ENCODE results near the gene SOBP.

The SOBP gene

GRCh38 chr6:107590378-107590777 is 100.5 kb downstream of the SOBP start:
- FAIRE-seq, result no peak

- FAIRE-seq, result no peak
These were observed 101.4 kb downstream of the SOBP start for GRCh38 chr6:107591346-107591745.

- no peak for FAIRE-seq
These were observed 102.9 kb downstream of the SOBP start for GRCh38 chr6:107592806-107593205.

- FAIRE-seq, result no peak
These were observed 104.8 kb downstream of the SOBP start for GRCh38 chr6:107594736-107595135.

- no peak for FAIRE-seq
These were observed 108.2 kb downstream of the SOBP start for GRCh38 chr6:107598091-107598490.

- no peak for FAIRE-seq
These were observed 109.1 kb downstream of the SOBP start for GRCh38 chr6:107599043-107599442.

GRCh38 chr6:107600121-107600520 is 110.2 kb downstream of the SOBP start:
- no peak for FAIRE-seq

- FAIRE-seq, result no peak
These were observed 111.0 kb downstream of the SOBP start for GRCh38 chr6:107600936-107601335.

GRCh38 chr6:107601406-107601805 is 111.5 kb downstream of the SOBP start:
- no peak for FAIRE-seq

- FAIRE-seq, result no peak
These were observed 112.5 kb downstream of the SOBP start for GRCh38 chr6:107602321-107603005.

GRCh38 chr6:107603006-107603370 is 113.1 kb downstream of the SOBP start:
- no peak for FAIRE-seq

GRCh38 chr6:107604549-107604948 is 114.6 kb downstream of the SOBP start:
- no peak for FAIRE-seq

GRCh38 chr6:107606407-107606806 is 116.5 kb downstream of the SOBP start:
- FAIRE-seq, result no peak

GRCh38 chr6:107607116-107607515 is 117.2 kb downstream of the SOBP start:
- FAIRE-seq, result no peak

GRCh38 chr6:107611094-107611810 is 121.3 kb downstream of the SOBP start:
- no peak for FAIRE-seq

GRCh38 chr6:107612762-107613415 is 123.0 kb downstream of the SOBP start:
- no peak for FAIRE-seq

- no peak for FAIRE-seq
These were observed 123.9 kb downstream of the SOBP start for GRCh38 chr6:107613651-107614379.

GRCh38 chr6:107614828-107615227 is 124.9 kb downstream of the SOBP start:
- FAIRE-seq, result no peak

GRCh38 chr6:107616775-107617174 is 126.9 kb downstream of the SOBP start:
- no peak for FAIRE-seq

GRCh38 chr6:107617341-107617932 is 127.5 kb downstream of the SOBP start:
- no peak for FAIRE-seq

GRCh38 chr6:107618672-107619071 is 128.8 kb downstream of the SOBP start:
- FAIRE-seq, result no peak

GRCh38 chr6:107620732-107621131 is 130.8 kb downstream of the SOBP start:
- FAIRE-seq, result no peak
